Mesothelial cell of epicardium (in vitro differentiated cells): Measurements from ENCODE around the gene APPL2. TPM values are rescaled to one million over a fixed set of nuclear protein-coding genes. Genes with fewer than 3 reads are reported as not detected.

Experiments used
- DNase-seq, 2 experiments: peaks; one replicate each; pipeline ENCODE4 v3.0.0; 2021; ENCODE audit warnings: low spot score in 2 of 2; ENCODE audit not compliant: unreplicated experiment in 2 of 2
- H3K27ac Mint-ChIP-seq: 2 replicates; pipeline ENCODE4 v1.8.0; 2021; ENCODE audit warnings: mixed read lengths
- H3K27me3 Mint-ChIP-seq: 2 replicates; pipeline ENCODE4 v1.8.0; 2021; ENCODE audit warnings: low read depth, mixed read lengths
- H3K36me3 Mint-ChIP-seq: 2 replicates; pipeline ENCODE4 v1.8.0; 2021; ENCODE audit warnings: mixed read lengths
- H3K4me1 Mint-ChIP-seq: 2 replicates; pipeline ENCODE4 v1.8.0; 2021; ENCODE audit warnings: mixed read lengths
- H3K4me3 Mint-ChIP-seq: 2 replicates; pipeline ENCODE4 v1.8.0; 2021; ENCODE audit warnings: mild to moderate bottlenecking, moderate library complexity, mixed read lengths
- H3K9me3 Mint-ChIP-seq: 2 replicates; pipeline ENCODE4 v1.8.0; 2021; ENCODE audit warnings: mixed read lengths
- CTCF ChIP-seq: fragments of 200-600 bp; sonication (generic); IDR thresholded peaks from one replicate; pipeline ENCODE4 v1.5.0; 2021; ENCODE audit warnings: antibody characterized with exemption; ENCODE audit not compliant: unreplicated experiment
- total RNA-seq: library from RNA; stranded (reverse); gene quantifications from 3 replicates; pipeline ENCODE4 v1.2.1, GENCODE V29; 2021

Gene APPL2
- total RNA-seq, 1 donor from 2014 or later = 66.9 TPM

GRCh38 chr12:105206686-105207374 lies 29.1 kb downstream of the APPL2 start:
- H3K9me3 Mint-ChIP-seq = no peaks in the 10 kb centered on the region
- no peak overlapping the region for H3K4me3 Mint-ChIP-seq
- no peak for TF ChIP-seq CTCF
- H3K4me1 Mint-ChIP-seq = no peaks in the 10 kb centered on the region
- no peak for DNase-seq
- H3K27me3 Mint-ChIP-seq = no peaks in the 10 kb centered on the region
- H3K27ac Mint-ChIP-seq = no peak overlapping the region
- H3K36me3 Mint-ChIP-seq = peaks cover 43% of the 10 kb centered on the region

- H3K27ac Mint-ChIP-seq = no peak overlapping the region
- H3K4me1 Mint-ChIP-seq = no peaks in the 10 kb centered on the region
- no peak for TF ChIP-seq CTCF
- H3K4me3 Mint-ChIP-seq = no peak overlapping the region
- H3K9me3 Mint-ChIP-seq = no peaks in the 10 kb centered on the region
- peaks cover 37% of the 10 kb centered on the region for H3K36me3 Mint-ChIP-seq
- DNase-seq = no peak
- no peaks in the 10 kb centered on the region for H3K27me3 Mint-ChIP-seq
These were observed 30.5 kb downstream of the APPL2 start for GRCh38 chr12:105205322-105206048.

GRCh38 chr12:105204916-105205315 lies 31.1 kb downstream of the APPL2 start:
- peaks cover 36% of the 10 kb centered on the region for H3K36me3 Mint-ChIP-seq
- no peaks in the 10 kb centered on the region for H3K27me3 Mint-ChIP-seq
- no peak overlapping the region for H3K4me3 Mint-ChIP-seq
- no peak for TF ChIP-seq CTCF
- DNase-seq = no peak
- H3K9me3 Mint-ChIP-seq = no peaks in the 10 kb centered on the region
- H3K4me1 Mint-ChIP-seq = no peaks in the 10 kb centered on the region
- H3K27ac Mint-ChIP-seq = no peak overlapping the region

GRCh38 chr12:105204127-105204526 lies 31.8 kb downstream of the APPL2 start:
- no peaks in the 10 kb centered on the region for H3K9me3 Mint-ChIP-seq
- H3K36me3 Mint-ChIP-seq = peaks cover 34% of the 10 kb centered on the region
- H3K4me3 Mint-ChIP-seq = no peak overlapping the region
- DNase-seq = no peak
- no peak overlapping the region for H3K27ac Mint-ChIP-seq
- H3K4me1 Mint-ChIP-seq = no peaks in the 10 kb centered on the region
- TF ChIP-seq CTCF = no peak
- no peaks in the 10 kb centered on the region for H3K27me3 Mint-ChIP-seq

GRCh38 chr12:105202202-105202601 lies 33.8 kb downstream of the APPL2 start:
- no peaks in the 10 kb centered on the region for H3K27me3 Mint-ChIP-seq
- no peaks in the 10 kb centered on the region for H3K4me1 Mint-ChIP-seq
- no peaks in the 10 kb centered on the region for H3K9me3 Mint-ChIP-seq
- no peak overlapping the region for H3K4me3 Mint-ChIP-seq
- peaks cover 35% of the 10 kb centered on the region for H3K36me3 Mint-ChIP-seq
- TF ChIP-seq CTCF = no peak
- H3K27ac Mint-ChIP-seq = no peak overlapping the region
- DNase-seq = no peak
